22Rv1 (cell line): ENCODE measurements around the gene EML4.
"Not testable (repeated sequence)": the region's sequence is repeated elsewhere in the genome, so short reads cannot be mapped to it uniquely, and the experiment has no call there.

Source experiments
- H3K27ac ChIP-seq: fragments of 450-650 bp; 2 replicates; pipeline ENCODE4 v1.5.1; 2017
- CTCF ChIP-seq: fragments of 450-650 bp; IDR thresholded peaks from 2 replicates; pipeline ENCODE4 v1.5.1; 2017; ENCODE audit warnings: mild to moderate bottlenecking
- ZFX ChIP-seq: fragments of 450-650 bp; IDR thresholded peaks from 2 replicates; pipeline ENCODE4 v1.6.1; 2017; ENCODE audit warnings: antibody characterized with exemption, borderline replicate concordance

Gene EML4

DNA sequence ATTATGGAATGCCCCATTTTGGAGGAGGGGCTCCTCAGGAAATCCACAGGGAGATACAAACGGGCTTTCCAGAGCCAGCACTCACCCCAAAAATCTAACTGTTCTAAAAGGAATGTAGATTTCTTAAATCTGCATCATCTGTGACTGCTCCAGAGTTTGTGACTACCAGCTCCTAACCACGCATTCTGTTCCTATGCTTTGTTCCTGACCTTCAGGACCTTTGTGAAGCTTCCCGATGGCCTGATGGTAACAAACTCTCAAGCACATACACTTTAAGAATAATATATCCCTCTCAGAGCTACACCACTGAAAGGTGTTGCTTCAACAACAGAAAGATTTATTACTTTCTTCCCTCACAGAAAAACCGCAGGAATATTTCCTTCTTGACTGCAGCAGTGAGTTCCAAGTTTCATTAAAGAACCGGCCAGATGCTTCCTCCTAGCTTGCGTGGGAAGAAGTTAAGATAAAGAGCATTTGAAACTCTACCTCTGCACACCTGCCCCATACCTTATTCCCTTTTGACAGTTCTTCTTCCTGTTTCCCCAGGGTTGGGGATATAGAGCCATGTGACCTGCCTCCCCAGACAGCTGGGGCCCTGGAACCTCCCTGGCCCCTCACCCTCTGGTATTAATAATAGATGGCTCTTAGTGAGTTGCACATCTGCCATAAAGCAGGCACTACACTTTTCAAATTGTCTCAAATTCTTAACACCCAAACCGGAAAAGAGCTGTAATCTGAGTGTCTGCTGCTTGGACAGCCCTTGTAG is 40.2 kb upstream of the EML4 start:
- no peak overlapping the region for H3K27ac ChIP-seq
- no peak for TF ChIP-seq CTCF
- TF ChIP-seq ZFX: no peak

- no peak overlapping the region for H3K27ac ChIP-seq
Measured at GRCh38 chr2:42129487-42129852, 39.7 kb upstream of the EML4 start.

GRCh38 chr2:42129947-42130346 is 39.2 kb upstream of the EML4 start:
- no peak overlapping the region for H3K27ac ChIP-seq
- TF ChIP-seq CTCF (no peak), ZFX (no peak)

More at GRCh38 chr2:42129487-42129852, 39.7 kb upstream of the EML4 start:
- TF ChIP-seq ZFX (no peak), CTCF (no peak)

GRCh38 chr2:42130858-42131257 is 38.3 kb upstream of the EML4 start:
- H3K27ac ChIP-seq: not testable (repeated sequence)

- TF ChIP-seq CTCF (no peak), ZFX (no peak)
- H3K27ac ChIP-seq: peak overlapping the region; percentile 69
Measured at GRCh38 chr2:42132191-42132965, 36.8 kb upstream of the EML4 start.

DNA sequence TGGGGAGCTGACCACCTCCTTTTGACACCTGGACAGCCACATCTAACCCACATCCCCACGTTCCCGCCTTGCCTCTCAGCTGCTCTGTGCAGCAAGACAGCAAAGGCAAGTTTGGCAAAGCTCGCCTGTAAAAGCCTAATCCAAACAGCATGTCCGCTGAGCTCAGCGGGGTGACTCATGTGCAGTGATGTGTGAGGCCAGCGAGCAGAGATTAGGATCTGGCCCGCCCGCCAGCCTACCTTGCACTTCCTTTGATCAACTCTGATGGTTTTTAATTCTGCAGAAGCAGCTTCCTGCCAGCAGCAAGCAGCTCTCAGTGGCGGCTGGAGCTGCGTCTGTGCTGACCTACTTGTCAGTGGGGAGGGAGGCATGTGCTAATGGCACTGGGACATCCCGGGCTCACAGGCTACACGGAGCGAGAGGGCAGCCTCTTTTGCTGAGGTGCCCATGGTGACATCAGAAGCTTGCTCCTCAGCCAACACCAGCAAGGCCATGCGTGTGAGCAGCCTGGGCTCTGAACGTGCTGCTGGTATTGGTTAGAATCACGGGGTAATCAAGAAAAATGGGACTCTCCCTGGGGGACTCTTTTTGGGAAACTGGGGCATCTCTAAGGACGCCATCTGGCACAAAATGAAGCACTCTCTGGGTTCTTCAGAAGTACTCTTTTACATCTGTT is 36.0 kb upstream of the EML4 start:
- peak overlapping the region; percentile 69 for H3K27ac ChIP-seq
- no peak for TF ChIP-seq ZFX
- TF ChIP-seq CTCF: no peak

GRCh38 chr2:42133771-42134195 is 35.4 kb upstream of the EML4 start:
- peak overlapping the region; percentile 69 for H3K27ac ChIP-seq
- no peak for TF ChIP-seq CTCF
- no peak for TF ChIP-seq ZFX

GRCh38 chr2:42134401-42134932 is 34.7 kb upstream of the EML4 start:
- H3K27ac ChIP-seq: not testable (repeated sequence)
